Measurements from ENCODE around the gene SAP25. TPM values are rescaled to one million over a fixed set of nuclear protein-coding genes. Genes with fewer than 3 reads are reported as not detected.

Gene SAP25
- total RNA-seq, result not detected in 2 replicates

DNA sequence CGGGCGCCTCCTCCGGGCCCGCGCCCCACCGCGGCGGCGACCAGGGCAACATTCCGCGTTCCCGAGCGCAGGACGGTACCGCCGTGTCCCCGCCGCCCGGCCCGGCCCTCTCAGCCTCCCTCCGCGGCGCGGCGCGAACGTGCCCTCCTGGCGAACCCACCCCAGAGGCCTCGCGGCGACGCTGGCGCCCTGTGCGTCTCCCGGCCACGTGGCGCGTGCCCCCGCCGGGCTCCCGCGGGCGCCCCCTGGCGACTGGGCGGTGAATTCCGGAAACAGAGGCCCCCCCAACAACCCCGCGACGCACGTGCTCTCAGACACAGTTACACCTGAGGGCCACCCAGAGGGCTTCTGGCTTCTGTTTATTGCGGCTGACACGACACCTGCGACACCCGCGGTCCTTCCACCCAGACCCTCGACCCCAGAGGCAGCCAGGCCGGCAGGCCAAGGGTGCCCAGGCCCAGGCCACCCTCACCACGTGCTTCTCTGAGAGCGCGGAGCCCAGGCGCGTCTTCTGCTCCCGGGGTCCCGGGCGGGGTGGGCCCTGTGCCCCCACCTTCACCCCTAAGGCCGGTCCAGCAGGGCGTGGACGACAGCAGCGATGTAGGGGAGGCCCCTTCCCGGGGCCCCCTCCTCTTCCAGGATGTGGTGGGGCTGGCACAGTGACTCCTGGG lies at the start of gene SAP25:
Gene SAP25 (minus strand): TSS at position 210 of the 671 bp plus-strand sequence. CDS start 158 bp downstream, at position 52.

GRCh38 chr7:100611983-100612729 lies 38.5 kb upstream of the SAP25 start, which contains the start of gene MOSPD3:
Gene MOSPD3 (plus strand): TSS chr7:100612540. CDS start chr7:100612792, 252 bp downstream.

DNA sequence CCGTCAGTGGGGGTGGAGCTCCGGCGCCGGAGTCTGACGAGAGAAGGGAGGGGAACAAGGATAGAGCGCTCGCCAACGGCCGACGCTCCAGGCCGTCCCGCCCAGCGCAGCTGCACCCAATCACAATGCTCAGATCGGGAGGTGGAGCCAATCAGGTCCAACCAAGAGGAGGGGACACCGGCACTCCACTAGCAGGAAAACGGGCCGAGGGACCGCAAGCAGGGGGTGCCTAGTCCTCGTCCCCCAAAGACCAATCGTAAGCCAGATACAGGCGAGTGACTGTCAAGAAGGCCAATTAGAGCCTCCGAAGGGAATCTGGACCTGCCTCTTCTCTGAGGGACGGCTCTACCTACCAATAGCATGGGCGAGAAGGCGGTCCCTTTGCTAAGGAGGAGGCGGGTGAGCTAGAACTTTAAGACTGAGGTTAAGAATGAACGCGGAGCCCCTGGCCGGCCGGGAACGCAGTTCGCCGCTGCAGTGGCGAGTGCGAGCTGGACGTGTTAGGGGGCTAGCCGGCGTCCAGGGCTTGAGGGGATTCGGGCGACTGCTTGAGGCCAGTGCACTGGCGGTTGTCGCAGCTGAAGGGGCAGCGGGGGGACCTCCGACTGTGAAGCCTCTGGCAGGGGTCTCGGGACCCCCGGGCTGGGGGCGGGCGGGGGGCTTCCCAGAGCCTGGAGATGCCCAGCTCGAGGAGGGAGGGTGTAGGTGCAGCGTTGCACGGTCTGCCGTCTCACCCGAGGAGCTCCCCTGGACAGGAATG lies 12.7 kb upstream of the SAP25 start, which contains the start of gene FBXO24:
Gene FBXO24 (plus strand): TSS at position 63 of the 760 bp plus-strand sequence. CDS start 298 bp downstream, at position 361.

DNA sequence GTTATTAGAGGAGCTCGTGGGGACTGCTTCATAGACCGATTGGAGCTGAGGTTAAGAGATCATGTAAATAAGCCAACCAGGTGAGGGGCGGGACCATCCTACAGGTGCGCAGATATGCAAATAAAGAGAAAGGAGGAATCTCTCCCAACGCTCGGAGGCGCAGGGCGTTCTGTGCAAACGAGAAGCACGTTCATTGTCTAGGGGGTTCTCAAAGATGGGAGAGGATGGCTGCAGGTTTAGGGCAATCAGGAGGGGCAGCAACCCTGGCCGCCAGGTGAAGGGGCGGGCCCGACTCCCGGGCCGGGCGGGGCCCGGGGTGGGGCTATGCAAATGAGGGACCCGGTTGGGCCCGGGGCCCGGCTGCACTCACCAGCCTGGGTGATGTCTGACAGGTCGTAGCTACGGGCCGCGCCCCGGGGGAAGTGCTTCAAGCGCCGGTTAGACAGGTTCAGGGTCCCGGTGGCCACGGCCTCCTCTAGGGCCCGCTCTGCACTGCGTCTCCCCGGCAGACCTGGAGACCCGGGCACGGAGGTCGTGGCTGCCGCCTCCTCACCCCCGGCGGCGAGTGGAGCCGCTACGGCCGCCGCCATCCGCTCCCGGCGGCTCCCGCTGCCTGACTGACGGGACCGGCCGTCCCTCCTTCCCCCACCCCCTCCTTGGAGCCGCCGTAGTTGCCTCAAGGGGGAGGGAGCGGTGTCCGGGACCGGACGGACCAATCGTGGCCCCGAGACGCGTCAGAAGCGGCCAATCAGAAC lies 12.0 kb upstream of the SAP25 start, which contains the start of gene LRCH4:
Gene LRCH4 (minus strand): TSS at position 619 of the 755 bp plus-strand sequence. CDS start 29 bp downstream, at position 590.

DNA sequence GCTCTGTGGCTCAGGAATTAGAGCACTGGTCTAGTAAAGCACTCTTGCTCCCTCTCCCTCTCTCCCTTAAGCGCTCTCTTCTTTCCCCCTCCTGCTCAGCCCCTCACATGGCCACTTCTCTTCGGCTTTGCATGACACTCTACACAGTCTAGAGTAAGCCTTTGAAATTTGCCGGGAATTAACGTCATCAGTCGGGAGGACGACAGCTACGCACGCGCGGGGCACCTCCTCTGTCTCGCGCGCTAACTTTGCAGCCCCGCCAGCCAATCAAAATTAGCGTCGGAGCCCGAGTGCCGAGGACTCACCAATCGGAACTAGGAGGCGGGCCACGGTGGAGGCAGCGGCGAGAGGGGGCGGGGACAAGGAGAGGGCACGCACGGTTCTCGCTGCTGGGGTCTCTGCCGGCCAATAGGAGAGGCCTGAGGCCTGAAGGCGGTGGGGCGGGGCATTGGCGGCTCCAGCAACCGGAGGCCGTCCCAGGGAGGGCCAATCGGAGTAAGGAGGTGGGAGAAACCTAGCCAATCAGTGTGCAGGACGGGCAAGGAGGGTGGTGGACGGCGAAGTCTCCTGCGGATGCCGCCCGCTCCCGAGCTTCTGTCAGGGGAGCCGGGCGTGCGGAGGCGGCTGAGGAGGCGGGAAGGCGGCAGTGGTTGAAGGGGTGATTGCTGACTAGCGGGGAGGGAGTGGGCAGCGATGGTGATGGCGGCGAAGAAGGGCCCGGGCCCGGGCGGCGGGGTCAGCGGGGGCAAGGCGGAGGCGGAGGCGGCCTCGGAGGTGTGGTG lies 34.9 kb downstream of the SAP25 start, which contains the start of gene AGFG2:
Gene AGFG2 (plus strand): TSS at position 550 of the 782 bp plus-strand sequence. CDS start 144 bp downstream, at position 694.

Other genes starting within 250 kb of the SAP25 start
- gene PILRB, start 215.8 kb downstream of the SAP25 start, total RNA-seq, result 2.7 and 9.3 TPM in 2 replicates
- under 0.01 and 0.14 TPM in 2 replicates for gene PILRA, start 200.4 kb downstream of the SAP25 start, total RNA-seq
- 3.3 and 5.5 TPM in 2 replicates for gene ZCWPW1, start 145.2 kb downstream of the SAP25 start, total RNA-seq
- 24.7 and 27.3 TPM in 2 replicates for gene MEPCE, start 144.1 kb downstream of the SAP25 start, total RNA-seq
- 13.9 and 33.2 TPM in 2 replicates for gene PPP1R35, start 137.4 kb downstream of the SAP25 start, total RNA-seq
- gene SPACDR, start 109.6 kb downstream of the SAP25 start, total RNA-seq, result 0.34 and 0.43 TPM in 2 replicates
- 12.0 and 22.6 TPM in 2 replicates for gene TSC22D4, start 94.7 kb downstream of the SAP25 start, total RNA-seq
- gene NYAP1, start 90.0 kb downstream of the SAP25 start, total RNA-seq, result 0.34 and 0.64 TPM in 2 replicates
- gene AGFG2, start 34.7 kb downstream of the SAP25 start, total RNA-seq, result 3.4 and 6.7 TPM in 2 replicates
- 5.1 and 8.5 TPM in 2 replicates for gene LRCH4, start 12.2 kb upstream of the SAP25 start, total RNA-seq
- 0.21 and 0.34 TPM in 2 replicates for gene FBXO24, start 12.4 kb upstream of the SAP25 start, total RNA-seq
- gene PCOLCE, start 28.5 kb upstream of the SAP25 start, total RNA-seq, result 0.57 TPM in 1 of 2 replicates, not detected in the other
- 1.0 and 3.1 TPM in 2 replicates for gene MOSPD3, start 38.6 kb upstream of the SAP25 start, total RNA-seq
- gene TFR2, start 67.7 kb upstream of the SAP25 start, total RNA-seq, result under 0.01 and 0.14 TPM in 2 replicates
- gene ACTL6B, start 82.5 kb upstream of the SAP25 start, total RNA-seq, result not detected in 2 replicates
- gene GNB2, start 99.8 kb upstream of the SAP25 start, total RNA-seq, result 82.7 and 130 TPM in 2 replicates
- gene GIGYF1, start 120.3 kb upstream of the SAP25 start, total RNA-seq, result 10.3 and 16.4 TPM in 2 replicates
- 32.2 and 39.6 TPM in 2 replicates for gene POP7, start 132.2 kb upstream of the SAP25 start, total RNA-seq
- not detected in 2 replicates for gene EPO, start 146.6 kb upstream of the SAP25 start, total RNA-seq
- not detected in 2 replicates for gene ZAN, start 159.7 kb upstream of the SAP25 start, total RNA-seq

All from nasal cavity respiratory epithelium epithelial cell of viscerocranial mucosa (primary cell).